Neural crest cell (in vitro differentiated cells): ENCODE data around the gene AKAP13. TPM values are rescaled to one million over a fixed set of nuclear protein-coding genes. Genes with fewer than 3 reads are reported as not detected.

ENCODE experiments used
- DNase-seq: peaks from one replicate; pipeline ENCODE4 v3.0.0; 2021; ENCODE audit warnings: low read depth, mixed read lengths, low spot score
- H3K27ac Mint-ChIP-seq: one replicate; pipeline ENCODE4 v1.8.0; 2021; ENCODE audit warnings: mild to moderate bottlenecking, mixed read lengths; ENCODE audit not compliant: unreplicated experiment
- H3K27me3 Mint-ChIP-seq: 2 replicates; pipeline ENCODE4 v1.8.0; 2021; ENCODE audit warnings: low read depth, mild to moderate bottlenecking, mixed read lengths
- H3K36me3 Mint-ChIP-seq: 2 replicates; pipeline ENCODE4 v1.8.0; 2021; ENCODE audit warnings: low read depth, mild to moderate bottlenecking, mixed read lengths
- H3K4me1 Mint-ChIP-seq: 2 replicates; pipeline ENCODE4 v1.8.0; 2021; ENCODE audit warnings: mixed read lengths
- H3K4me3 Mint-ChIP-seq: one replicate; pipeline ENCODE4 v1.8.0; 2021; ENCODE audit warnings: mild to moderate bottlenecking, mixed read lengths
- H3K9me3 Mint-ChIP-seq: 2 replicates; pipeline ENCODE4 v1.8.0; 2021; ENCODE audit warnings: mixed read lengths
- total RNA-seq: library from RNA; stranded (reverse); gene quantifications from 2 replicates; pipeline ENCODE4 v1.2.1, GENCODE V29; 2021
- TF ChIP-seq, protein P1 (sequence below): fragments of 200-600 bp; sonication (generic); conservative IDR thresholded peaks from 2 replicates; pipeline ENCODE4 v1.5.0; 2021; ENCODE audit warnings: antibody characterized with exemption, mild to moderate bottlenecking

Gene AKAP13
- total RNA-seq, 1 donor from 2014 or later, result 81.3 TPM

DNA sequence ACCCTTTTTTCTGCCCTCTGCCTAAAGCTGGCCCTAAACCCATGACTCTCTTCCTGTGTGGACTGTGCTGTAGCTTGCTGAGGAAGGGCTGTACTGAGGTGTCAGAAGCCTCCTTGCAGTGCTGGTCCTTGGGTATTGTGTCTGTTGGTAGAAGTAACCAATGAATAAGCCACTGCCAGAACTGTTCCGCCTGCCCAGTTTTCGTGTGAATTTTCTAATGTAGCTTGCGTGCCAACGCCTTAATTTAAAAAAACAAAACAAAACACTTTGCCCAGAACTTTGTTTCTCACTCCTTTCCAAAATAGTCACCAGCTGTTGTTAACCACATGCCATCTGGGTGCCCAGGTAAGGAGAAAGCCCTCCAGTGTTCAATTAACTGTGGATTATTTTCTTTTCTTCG, 312.5 kb downstream of the AKAP13 start:
- H3K9me3 Mint-ChIP-seq, result no peaks in the 10 kb centered on the region
- TF ChIP-seq, protein P1, sequence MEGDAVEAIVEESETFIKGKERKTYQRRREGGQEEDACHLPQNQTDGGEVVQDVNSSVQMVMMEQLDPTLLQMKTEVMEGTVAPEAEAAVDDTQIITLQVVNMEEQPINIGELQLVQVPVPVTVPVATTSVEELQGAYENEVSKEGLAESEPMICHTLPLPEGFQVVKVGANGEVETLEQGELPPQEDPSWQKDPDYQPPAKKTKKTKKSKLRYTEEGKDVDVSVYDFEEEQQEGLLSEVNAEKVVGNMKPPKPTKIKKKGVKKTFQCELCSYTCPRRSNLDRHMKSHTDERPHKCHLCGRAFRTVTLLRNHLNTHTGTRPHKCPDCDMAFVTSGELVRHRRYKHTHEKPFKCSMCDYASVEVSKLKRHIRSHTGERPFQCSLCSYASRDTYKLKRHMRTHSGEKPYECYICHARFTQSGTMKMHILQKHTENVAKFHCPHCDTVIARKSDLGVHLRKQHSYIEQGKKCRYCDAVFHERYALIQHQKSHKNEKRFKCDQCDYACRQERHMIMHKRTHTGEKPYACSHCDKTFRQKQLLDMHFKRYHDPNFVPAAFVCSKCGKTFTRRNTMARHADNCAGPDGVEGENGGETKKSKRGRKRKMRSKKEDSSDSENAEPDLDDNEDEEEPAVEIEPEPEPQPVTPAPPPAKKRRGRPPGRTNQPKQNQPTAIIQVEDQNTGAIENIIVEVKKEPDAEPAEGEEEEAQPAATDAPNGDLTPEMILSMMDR, result no peak

DNA sequence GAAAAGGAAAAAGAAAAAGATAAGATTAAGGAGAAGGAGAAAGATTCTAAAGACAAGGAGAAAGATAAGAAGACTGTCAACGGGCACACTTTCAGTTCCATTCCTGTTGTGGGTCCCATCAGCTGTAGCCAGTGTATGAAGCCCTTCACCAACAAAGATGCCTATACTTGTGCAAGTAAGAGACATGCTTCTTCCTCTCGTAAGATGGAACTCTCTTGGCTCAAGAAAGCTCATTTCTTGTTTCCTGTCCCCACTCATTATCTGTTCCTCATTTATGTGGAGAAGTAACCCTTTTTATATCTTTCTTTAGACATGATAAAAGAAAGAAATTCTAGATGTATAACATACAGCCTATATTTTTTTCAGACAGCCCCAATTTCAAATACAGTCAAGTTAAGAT, 312.9 kb downstream of the AKAP13 start:
- Mint-ChIP-seq H3K36me3 (peaks cover 4% of the 10 kb centered on the region), H3K27me3 (no peaks in the 10 kb centered on the region), H3K4me1 (peaks cover 26% of the 10 kb centered on the region), H3K4me3 (no peak overlapping the region), H3K9me3 (no peaks in the 10 kb centered on the region), H3K27ac (no peak overlapping the region)
- TF ChIP-seq, protein P1, result no peak
- no peak for DNase-seq

More for the DNA sequence above, 312.5 kb downstream of the AKAP13 start:
- Mint-ChIP-seq H3K27me3 (no peaks in the 10 kb centered on the region), H3K4me1 (peaks cover 26% of the 10 kb centered on the region), H3K36me3 (peaks cover 4% of the 10 kb centered on the region), H3K4me3 (no peak overlapping the region), H3K27ac (no peak overlapping the region)
- no peak for DNase-seq

DNA sequence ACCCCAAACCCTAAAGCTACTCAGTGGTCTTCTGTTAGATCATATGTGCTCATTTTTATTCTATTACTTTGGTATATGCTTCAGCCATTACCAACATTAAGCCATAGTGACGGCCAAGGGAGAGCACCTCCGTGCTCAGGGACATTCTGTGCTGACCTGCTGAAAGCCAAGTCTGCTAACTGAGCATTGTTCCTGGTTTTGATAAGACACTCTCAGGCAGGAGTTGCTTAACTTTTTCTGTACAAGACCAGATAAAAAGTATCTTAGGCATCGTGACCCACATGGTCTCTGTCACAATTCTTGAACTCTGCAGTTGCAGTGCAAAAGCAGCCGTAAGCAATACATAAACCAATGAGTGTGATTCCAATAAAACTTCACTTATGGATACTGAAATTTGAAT, 313.7 kb downstream of the AKAP13 start:
- DNase-seq, result no peak
- H3K27me3 Mint-ChIP-seq, result no peaks in the 10 kb centered on the region
- peaks cover 20% of the 10 kb centered on the region for H3K4me1 Mint-ChIP-seq
- no peak overlapping the region for H3K4me3 Mint-ChIP-seq
- peaks cover 4% of the 10 kb centered on the region for H3K36me3 Mint-ChIP-seq
- H3K9me3 Mint-ChIP-seq, result no peaks in the 10 kb centered on the region
- no peak overlapping the region for H3K27ac Mint-ChIP-seq
- TF ChIP-seq, protein P1, result no peak

DNA sequence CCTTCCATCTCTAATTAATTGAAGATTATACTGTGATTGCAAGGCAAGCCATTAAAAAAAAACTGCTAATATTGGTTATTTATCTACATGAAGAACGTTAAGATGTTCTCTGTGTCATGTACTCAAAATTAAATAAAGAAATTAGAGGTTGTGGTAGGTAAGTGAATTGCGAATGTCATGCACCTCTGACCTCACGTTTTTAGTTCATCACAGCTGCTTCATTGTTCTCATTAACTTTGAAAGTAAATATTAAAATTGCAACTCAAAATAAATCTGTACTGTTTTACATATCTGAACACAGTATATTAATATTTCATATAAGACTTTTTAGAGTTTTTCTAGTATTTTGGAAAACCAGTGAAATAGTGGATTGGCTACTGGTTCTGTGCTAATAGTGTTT, 320.4 kb downstream of the AKAP13 start:
- H3K4me3 Mint-ChIP-seq, result no peak overlapping the region
- peaks cover 6% of the 10 kb centered on the region for H3K36me3 Mint-ChIP-seq
- no peaks in the 10 kb centered on the region for H3K9me3 Mint-ChIP-seq
- no peaks in the 10 kb centered on the region for H3K27me3 Mint-ChIP-seq
- H3K4me1 Mint-ChIP-seq, result peaks cover 11% of the 10 kb centered on the region
- no peak for DNase-seq
- TF ChIP-seq, protein P1, result no peak
- no peak overlapping the region for H3K27ac Mint-ChIP-seq

DNA sequence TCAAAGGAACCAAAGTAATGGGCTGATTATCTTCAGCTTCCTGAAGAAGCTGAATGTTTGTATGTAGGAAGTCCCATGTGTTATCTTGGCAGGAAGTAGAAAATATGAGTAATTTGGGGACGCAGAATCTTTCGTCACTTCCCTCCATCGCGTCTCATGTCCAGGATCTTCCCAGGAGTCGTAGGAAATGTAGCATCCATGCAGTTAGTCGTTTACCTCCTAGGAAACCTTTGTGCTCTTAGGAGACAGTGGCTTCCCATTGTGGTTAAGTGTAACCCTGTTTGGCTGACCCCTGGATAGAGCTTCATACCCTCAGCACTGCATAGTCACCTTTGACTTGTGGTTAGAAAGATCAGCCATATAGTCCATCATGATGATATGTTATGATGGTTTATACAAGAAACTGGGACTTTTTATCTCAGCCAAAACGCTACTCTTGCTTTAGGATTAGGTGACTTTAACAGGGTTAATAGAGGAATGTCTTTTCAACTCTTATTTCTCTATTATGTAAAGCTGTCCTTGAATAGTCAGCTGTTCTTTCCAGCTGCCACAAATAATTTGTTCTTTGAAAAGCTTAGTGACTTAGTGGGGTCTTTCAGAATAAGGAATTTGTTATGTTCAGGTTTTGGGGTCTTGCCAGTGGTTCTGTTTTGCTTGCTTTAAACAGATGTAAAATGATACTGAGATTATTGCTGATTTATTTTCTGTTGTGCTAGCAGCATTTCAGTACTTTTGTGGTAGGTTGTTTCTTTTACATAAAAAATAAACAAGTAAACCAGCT, 322.1 kb downstream of the AKAP13 start:
- peaks cover 3% of the 10 kb centered on the region for H3K36me3 Mint-ChIP-seq
- H3K4me1 Mint-ChIP-seq, result peaks cover 27% of the 10 kb centered on the region
- no peak overlapping the region for H3K4me3 Mint-ChIP-seq
- no peak for DNase-seq
- TF ChIP-seq, protein P1, result no peak
- H3K9me3 Mint-ChIP-seq, result no peaks in the 10 kb centered on the region
- H3K27ac Mint-ChIP-seq, result no peak overlapping the region
- no peaks in the 10 kb centered on the region for H3K27me3 Mint-ChIP-seq
